ENCODE results near the gene ATOSB. TPM values are rescaled to one million over a fixed set of nuclear protein-coding genes. Genes with fewer than 3 reads are reported as not detected.

Gene ATOSB
- total RNA-seq, 2 experiments from 2014 or later, result 5.0 to 5.1 TPM

GRCh38 chr9:35103660-35104191 lies 11.9 kb downstream of the ATOSB start:
- H3K4me1 ChIP-seq (ENCODE audit: insufficient read depth, low read length), result peaks cover 28% of the 10 kb centered on the region
- ATAC-seq (ENCODE audit: poor library complexity), result no peak
- TF ChIP-seq CTCF (IDR thresholded peaks at IDR 0.05), result no peak

DNA sequence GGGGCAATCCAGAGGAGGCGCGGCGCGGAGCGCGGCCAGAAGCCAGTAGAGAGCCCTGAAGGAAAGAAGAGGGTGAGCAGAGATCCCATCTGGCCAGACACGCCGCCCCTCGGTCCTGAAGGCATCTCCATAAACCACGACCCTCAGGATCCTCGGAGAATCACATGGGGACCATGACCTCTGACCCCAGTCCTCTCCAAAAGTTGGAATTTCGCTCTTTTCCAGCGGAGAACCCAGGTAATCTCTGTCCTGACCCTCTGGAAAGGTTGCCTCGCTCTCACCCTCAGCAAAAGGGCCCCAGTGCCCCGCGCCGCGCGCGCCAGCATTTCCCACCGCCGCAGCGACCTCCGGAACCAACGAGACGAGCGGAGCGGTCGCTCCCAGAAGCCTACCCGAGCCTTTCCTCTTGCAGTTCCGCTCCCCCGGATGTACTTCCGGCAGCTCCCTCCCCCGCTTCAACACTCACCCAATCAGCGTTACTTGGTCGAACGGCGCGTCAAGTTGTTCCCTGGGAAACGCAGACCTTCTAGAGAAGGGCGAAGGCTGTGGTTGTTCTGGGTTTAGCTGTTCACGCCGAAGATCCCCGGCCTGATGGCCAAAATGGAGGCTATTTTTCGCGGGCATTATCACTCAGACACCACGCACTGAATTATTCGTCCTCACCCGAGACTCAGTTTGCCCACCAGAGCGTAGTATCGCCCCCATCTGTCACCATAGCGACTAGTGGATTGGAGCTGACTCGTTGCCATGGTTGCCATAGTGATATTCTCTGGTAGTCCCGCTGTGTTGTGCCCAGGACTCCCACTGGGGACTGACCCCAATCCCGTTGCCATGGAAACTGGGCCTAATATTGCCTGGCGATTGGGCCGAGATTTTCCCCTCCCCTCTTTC lies 12.6 kb downstream of the ATOSB start, which contains the start of gene STOML2:
Gene STOML2 (minus strand): TSS at position 363 of the 891 bp plus-strand sequence. CDS start 37 bp downstream, at position 326.
- peak; percentile 84 to 97 (median 90) for DNase-seq
- ChIA-PET POLR2A (interaction anchor here (0.6 to 3.8 kb wide), 8 partner anchors 8 to 1055 kb away, joined by 3 to 50 read pairs (median 5); partner anchors contain the start of genes ATOSB, FANCG, UBAP2 and VCP), CTCF (interaction anchor here (0.9 to 2.9 kb wide), 6 partner anchors 9 to 203 kb away, joined by 3 to 28 read pairs (median 4); partner anchors contain the start of genes ATOSB and FANCG)
- H3K4me1 ChIP-seq (ENCODE audit: insufficient read depth, low read length), result peaks cover 28% of the 10 kb centered on the region
- Mint-ChIP-seq H3K4me1 (ENCODE audit: low read depth) (peaks cover 36% of the 10 kb centered on the region), H3K9me3 (no peaks in the 10 kb centered on the region), H3K27ac (peak within 1 kb of the TSS; percentile 89), H3K4me3 (peak within 1 kb of the TSS; percentile 92), H3K27me3 (no peaks in the 10 kb centered on the region), H3K36me3 (ENCODE audit: low read depth) (peaks cover 58% of the 10 kb centered on the region)
- intact Hi-C loops (cut with DNase I, micrococcal nuclease), result loop anchor here (1.0 to 10.0 kb wide), 6 partner anchors 8 to 1662 kb away; partner anchors contain the start of genes ATOSB (in 1 of the 2), CREB3 (in 1 of the 2) and TLN1 (in 1 of the 2)
- H3K9me3 ChIP-seq (ENCODE audit: control insufficient read depth in 1 of 2, insufficient read depth in 1 of 2, low read length in 2 of 2), result no peaks in the 10 kb centered on the region
- peak within 1 kb of the TSS; percentile 99 for H3K4me3 ChIP-seq (ENCODE audit: low read length)
- H3K36me3 ChIP-seq (ENCODE audit: insufficient read depth, low read length), result peaks cover 57% of the 10 kb centered on the region
- TF ChIP-seq CTCF (IDR thresholded peaks at IDR 0.05), result no peak
- no peaks in the 10 kb centered on the region for H3K27me3 ChIP-seq (ENCODE audit: control insufficient read depth in 1 of 2, insufficient read depth in 2 of 2, low read length in 2 of 2)
- H3K27ac ChIP-seq (ENCODE audit: low read depth in 1 of 2, low read length in 2 of 2), result peak within 1 kb of the TSS; percentile 77 to 94
- ATAC-seq (ENCODE audit: poor library complexity), result peak; percentile 98

More at GRCh38 chr9:35103660-35104191, 11.9 kb downstream of the ATOSB start:
- peaks cover 36% of the 10 kb centered on the region for H3K4me1 Mint-ChIP-seq (ENCODE audit: low read depth)
- peaks cover 63% of the 10 kb centered on the region for H3K36me3 Mint-ChIP-seq (ENCODE audit: low read depth)
- intact Hi-C loops (cut with DNase I, micrococcal nuclease), result loop anchor here (1.0 to 10.0 kb wide), 6 partner anchors 8 to 1661 kb away; partner anchors contain the start of genes ATOSB (in 1 of the 2), CREB3 (in 1 of the 2) and TLN1 (in 1 of the 2)
- no peaks in the 10 kb centered on the region for H3K27me3 Mint-ChIP-seq
- CTCF ChIA-PET, result interaction anchor here (0.9 to 2.9 kb wide), 6 partner anchors 8 to 204 kb away, joined by 3 to 28 read pairs (median 4); partner anchors contain the start of genes ATOSB and FANCG
- DNase-seq, result no peak
- no peaks in the 10 kb centered on the region for H3K9me3 Mint-ChIP-seq
- no peaks in the 10 kb centered on the region for H3K9me3 ChIP-seq (ENCODE audit: control insufficient read depth in 1 of 2, insufficient read depth in 1 of 2, low read length in 2 of 2)
- POLR2A ChIA-PET, result interaction anchor here (0.6 to 3.8 kb wide), 8 partner anchors 9 to 1055 kb away, joined by 3 to 50 read pairs (median 5); partner anchors contain the start of genes ATOSB, FANCG, UBAP2 and VCP
- peak overlapping the region; percentile 99 for H3K4me3 ChIP-seq (ENCODE audit: low read length)
- H3K36me3 ChIP-seq (ENCODE audit: insufficient read depth, low read length), result peaks cover 63% of the 10 kb centered on the region
- H3K27ac ChIP-seq (ENCODE audit: low read depth in 1 of 2, low read length in 2 of 2), result peak overlapping the region; percentile 77 to 94
- no peaks in the 10 kb centered on the region for H3K27me3 ChIP-seq (ENCODE audit: control insufficient read depth in 1 of 2, insufficient read depth in 2 of 2, low read length in 2 of 2)
- H3K4me3 Mint-ChIP-seq, result peak overlapping the region; percentile 92
- H3K27ac Mint-ChIP-seq, result peak overlapping the region; percentile 89

GRCh38 chr9:35102465-35102768 lies 13.2 kb downstream of the ATOSB start:
- peaks cover 51% of the 10 kb centered on the region for H3K36me3 ChIP-seq (ENCODE audit: insufficient read depth, low read length)
- no peak for DNase-seq

More at GRCh38 chr9:35102465-35102768, 13.2 kb downstream of the ATOSB start:
- peak overlapping the region; percentile 92 for H3K4me3 Mint-ChIP-seq
- ATAC-seq (ENCODE audit: poor library complexity), result peak; percentile 25
- no peaks in the 10 kb centered on the region for H3K27me3 Mint-ChIP-seq
- H3K9me3 ChIP-seq (ENCODE audit: control insufficient read depth in 1 of 2, insufficient read depth in 1 of 2, low read length in 2 of 2), result no peaks in the 10 kb centered on the region
- peak overlapping the region; percentile 89 for H3K27ac Mint-ChIP-seq
- H3K4me3 ChIP-seq (ENCODE audit: low read length), result peak overlapping the region; percentile 99
- TF ChIP-seq CTCF (IDR thresholded peaks at IDR 0.05), result no peak
- H3K9me3 Mint-ChIP-seq, result no peaks in the 10 kb centered on the region
- H3K4me1 Mint-ChIP-seq (ENCODE audit: low read depth), result peaks cover 36% of the 10 kb centered on the region
- CTCF ChIA-PET, result interaction anchor here (1.0 to 2.9 kb wide), 4 partner anchors 9 to 203 kb away, joined by 3 to 28 read pairs (median 8); partner anchors contain the start of genes ATOSB and FANCG
- intact Hi-C loops (cut with DNase I, micrococcal nuclease), result loop anchor here in 1 of 2 experiments (5.0 to 10.0 kb wide), 3 partner anchors 435 to 1662 kb away; partner anchors contain the start of genes CREB3 and TLN1
- POLR2A ChIA-PET, result interaction anchor here (1.0 to 3.8 kb wide), 5 partner anchors 8 to 31 kb away, joined by 3 to 50 read pairs (median 24); partner anchors contain the start of genes ATOSB, FANCG and VCP
- peaks cover 58% of the 10 kb centered on the region for H3K36me3 Mint-ChIP-seq (ENCODE audit: low read depth)
- H3K27ac ChIP-seq (ENCODE audit: low read depth in 1 of 2, low read length in 2 of 2), result peak overlapping the region; percentile 77 to 94
- H3K27me3 ChIP-seq (ENCODE audit: control insufficient read depth in 1 of 2, insufficient read depth in 2 of 2, low read length in 2 of 2), result no peaks in the 10 kb centered on the region
- peaks cover 28% of the 10 kb centered on the region for H3K4me1 ChIP-seq (ENCODE audit: insufficient read depth, low read length)

Measured in CD4-positive, alpha-beta T cell (primary cell).